ENCODE measurements around the gene KCNQ5.
A peak's percentile ranks its signal among the peaks of the same experiment; 100 is the strongest.
"Not testable (repeated sequence)": the region's sequence is repeated elsewhere in the genome, so short reads cannot be mapped to it uniquely, and the experiment has no call there.

The KCNQ5 gene

DNA sequence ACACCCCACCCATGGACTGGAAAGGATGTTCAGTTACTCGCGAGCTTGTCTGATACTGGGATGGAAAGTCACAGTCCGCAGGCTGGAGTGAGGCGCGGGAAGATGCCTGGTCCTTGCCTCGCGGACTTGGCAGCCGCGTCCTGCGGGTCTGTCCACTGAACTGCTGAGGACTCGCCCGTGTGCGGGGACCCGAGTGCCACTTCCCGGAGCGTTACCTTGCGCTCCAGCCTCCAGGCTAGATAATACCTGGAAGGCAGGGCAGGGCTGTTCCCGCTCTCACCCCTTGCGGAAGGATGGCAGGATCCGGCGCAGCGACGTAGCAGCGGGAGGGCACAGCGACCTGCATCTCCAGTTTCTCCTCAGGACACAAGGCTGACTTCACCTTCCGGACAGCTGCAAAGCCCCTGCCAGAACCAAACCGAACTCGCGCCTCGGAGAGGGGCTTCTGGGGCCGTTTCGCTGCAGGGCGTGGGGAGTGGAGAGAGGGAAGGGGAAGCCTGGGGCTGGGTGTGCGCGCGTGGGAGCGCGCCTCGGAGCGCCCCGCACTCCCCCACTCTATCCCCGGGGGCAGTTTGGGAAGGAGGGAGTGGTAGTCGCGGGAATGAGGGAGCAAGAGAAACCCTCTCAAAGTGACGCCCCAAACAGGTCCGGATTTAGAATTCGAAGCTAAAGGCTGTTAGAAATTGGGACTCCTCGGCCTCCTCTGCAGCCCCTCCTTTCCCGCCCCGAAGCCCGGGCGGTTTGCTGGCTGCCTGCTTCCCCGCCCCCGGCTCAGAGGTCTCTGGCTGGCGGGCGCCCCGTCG lies at the start of gene KCNQ5:
Gene KCNQ5, plus strand, starts transcription at position 774 of the 803 bp plus-strand sequence.
- peak; percentile 2 for DNase-seq

DNA sequence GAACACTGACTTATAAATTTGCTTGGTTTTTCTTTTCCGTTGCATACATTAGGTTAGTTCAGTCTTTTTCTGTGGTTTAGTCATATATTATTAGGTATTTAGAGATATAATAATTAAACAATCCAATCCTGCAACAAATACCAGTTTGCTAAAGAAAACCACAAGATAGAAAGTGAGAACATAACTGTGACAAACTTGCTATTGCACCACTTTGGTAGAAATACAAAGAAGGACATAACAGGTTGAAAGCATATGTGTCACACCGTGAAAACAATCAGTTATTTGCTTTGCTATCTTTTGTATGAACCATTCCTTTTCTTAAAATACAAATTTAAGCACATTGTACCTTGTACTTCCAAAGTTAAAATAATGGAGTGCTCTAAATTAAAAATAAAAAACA lies 42.0 kb upstream of the KCNQ5 start:
- no peak for DNase-seq

DNA sequence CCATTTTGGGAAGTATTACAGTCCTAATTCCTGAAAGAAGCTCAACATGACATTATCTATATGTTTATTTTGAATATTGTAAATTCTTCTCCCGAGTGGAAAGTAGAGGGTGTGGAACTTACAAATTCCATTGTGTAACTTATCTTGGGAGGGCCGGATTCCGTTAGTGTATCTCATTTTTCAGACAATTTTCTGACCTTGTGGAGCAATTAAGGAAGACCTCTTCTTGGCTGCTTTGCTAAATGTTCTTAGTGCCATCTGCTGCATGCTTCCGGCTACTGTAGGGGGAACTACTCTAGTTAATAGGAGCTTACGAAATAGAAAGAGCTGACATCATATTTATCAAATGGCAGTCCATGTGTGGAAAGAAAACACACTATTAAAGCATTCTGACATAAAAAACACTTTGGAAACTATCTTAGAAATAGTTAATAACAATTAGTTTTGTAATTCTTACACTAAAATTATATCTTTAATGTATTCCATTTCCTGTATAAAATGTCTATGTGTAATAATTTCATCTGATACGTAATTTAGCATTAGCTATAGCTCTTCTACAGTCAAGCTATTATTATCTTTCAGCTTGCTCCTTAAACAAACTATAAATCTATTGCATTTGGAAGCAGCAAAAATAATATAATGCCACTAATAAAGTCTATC lies 41.5 kb upstream of the KCNQ5 start:
- no peak for DNase-seq

DNA sequence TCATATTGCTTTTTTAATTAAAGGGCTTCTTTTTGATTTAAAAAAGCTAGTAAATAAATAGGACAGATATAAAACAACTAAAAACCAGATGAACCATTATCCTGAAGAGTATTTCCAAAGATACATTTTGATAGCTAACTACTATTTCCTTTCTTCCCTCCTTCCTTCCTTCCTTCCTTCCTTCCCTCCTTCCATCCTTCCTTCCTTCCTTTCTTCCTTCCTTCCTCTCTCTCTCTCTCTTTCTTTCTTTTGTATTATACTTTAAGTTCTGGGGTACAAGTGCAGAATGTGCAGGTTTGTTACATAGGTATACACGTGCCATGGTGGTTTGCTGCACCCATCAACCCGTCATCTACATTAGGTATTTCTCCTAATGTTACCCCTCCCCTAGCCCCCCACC lies 40.9 kb upstream of the KCNQ5 start:
- DNase-seq: not testable (repeated sequence)

DNA sequence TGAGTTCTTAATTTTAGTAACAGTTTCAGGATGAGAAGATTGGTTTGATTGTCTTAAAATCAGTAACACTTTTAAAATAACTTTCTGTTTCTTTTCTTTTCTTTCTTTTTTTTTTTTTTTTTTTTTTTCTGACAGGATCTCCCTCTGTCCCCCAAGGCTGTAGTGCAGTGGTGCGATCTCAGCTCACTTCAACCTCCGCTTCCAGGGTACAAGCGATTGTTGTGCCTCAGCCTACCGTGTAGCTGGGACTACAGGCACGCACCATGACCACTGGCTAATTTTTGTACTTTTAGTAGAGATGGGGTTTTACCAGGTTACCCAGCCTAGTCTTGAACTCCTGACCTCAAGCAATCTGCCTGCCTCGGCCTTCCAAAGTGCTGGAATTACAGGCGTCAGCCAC lies 33.7 kb upstream of the KCNQ5 start:
- DNase-seq: no peak

DNA sequence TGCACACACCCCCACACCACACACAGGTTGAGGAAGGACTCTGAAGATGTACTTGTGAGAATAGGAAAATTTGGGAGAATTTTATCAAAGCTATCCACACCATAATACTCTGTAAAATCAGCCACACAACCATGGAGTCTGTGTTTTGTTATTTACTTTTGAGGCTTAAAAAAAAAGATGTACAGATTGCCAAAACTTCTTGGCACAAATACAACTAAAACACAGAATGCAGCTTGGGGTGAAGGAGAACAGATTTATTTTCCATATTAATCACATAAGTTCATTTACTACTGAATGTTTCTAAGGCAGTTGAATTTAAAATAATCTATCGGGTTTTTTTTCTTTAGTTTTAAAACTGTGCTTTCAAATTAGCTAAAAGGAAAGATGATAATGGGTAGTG lies 32.8 kb upstream of the KCNQ5 start:
- DNase-seq: no peak

DNA sequence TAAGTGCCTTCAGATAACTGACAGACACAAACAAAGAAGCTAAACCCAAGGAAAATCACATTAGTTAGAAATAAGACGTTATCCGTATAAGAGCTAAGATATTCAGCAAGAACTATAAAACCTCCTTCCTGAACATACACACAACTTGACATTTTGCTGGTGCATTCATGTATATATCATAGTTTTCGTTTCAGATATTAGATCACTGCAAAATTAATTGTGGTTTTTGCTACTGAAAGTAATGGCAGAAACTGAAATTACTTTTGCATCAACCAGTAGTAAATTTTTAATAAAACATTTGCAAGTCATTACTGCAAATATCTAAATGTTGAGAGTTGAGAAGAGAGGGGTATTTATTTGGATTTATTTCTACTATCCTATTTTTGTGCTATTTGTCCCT lies 26.1 kb upstream of the KCNQ5 start:
- DNase-seq: no peak

DNA sequence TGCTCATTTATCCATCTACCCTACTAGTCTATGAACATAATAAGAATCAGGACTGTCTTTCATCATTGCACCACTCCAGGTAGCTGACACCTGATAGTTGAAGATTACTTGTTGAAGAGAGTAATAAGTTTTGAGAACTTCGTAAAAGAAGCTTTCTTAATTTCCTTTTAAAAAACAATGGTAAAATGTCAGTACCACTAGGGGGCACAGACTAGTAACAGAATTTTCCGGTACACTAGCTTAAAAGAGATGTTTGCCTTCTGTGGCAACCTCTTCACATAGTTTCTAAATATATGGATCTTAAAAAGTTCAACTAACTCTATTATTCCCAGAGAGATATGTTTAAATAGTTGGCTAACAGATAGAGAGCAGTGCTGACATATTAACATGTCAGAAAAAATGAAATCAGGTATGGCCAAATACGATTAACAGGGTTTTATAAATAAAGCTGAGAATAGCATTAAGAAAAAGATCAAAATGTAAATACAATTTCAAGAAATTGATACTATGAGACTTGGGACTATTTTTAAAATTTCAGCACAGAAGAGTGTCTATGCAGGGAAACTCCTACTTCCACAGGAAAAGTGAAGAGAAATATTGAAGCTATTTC lies 5.4 kb upstream of the KCNQ5 start:
- DNase-seq: no peak

DNA sequence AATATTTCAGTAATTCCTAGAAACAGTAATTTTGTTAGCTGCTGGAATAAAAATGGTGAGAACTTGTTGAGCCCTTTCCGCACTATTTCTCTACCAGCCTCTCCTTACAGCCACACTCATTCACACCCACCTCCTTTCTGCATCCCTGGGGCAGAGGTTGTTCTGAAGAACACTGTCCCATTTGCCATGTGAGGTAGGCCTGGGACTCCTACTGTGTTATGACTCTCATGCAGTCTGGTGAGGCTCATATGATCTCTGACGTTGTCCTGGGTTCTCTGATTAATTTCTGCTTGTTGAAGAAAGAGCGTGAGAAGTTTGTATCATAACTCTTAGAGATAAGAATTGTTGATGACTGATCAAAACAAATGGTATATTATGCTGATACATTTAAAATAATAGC lies 4.1 kb upstream of the KCNQ5 start:
- DNase-seq: no peak

DNA sequence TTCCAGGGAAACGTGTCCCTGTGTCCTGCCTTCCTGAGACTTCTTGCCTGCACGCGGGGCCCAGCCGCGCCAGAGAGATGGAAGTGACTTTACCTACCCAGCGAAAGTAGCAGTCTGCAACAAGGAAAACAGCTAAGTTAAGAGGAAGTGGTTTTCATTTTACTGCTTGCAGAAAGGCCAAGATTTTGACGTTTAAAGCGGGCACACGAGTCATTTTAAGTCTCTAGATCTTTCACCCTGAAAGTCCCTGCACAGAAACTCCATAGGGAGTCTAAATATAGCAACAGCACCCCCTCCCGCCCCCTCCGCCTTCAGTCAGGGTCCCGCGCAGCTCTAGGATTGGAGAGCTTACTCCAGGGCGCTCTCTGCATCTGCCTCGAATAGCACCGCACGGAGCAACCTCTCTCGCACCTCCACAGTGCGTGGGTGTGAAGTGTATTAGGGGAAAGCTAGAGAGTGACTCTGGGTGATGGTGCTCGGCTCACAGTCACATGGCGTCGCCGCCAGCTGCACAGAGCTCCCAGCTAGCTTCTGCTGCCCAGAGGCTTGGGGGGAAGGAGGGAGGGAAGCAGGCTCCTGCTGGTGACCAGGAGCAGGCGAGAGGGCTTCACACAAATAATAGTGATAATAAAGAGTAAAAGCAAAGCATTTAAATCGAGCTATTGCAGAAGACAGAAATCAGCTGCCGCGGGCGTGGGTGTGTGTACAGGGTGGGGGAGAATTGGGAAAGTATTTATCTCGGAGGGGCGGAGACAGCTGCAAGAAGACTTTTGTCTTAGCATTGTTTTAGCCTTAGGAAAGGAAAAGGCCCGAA lies 1.8 kb upstream of the KCNQ5 start:
- DNase-seq: peak; percentile 29

DNA sequence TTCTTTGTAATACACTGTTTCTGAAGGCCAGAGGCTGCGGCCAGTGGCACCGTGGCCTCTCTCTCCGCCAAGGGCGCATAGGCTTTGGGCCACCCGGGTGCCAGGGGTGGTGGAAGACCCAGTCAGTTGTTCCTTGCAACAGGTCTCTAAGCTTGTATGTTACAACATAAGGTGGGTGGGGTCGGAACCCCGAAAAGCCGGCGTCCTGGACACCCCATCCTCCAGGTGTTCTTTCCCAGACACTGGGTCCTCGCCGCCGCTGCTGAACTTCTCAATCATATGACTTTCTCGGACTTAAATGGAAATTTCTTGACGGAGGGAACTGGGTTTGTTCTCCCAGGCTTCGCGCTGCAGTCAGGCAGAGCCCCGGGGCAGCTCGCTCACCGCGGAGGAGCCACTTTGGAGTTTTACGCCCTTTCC lies 983 bp upstream of the KCNQ5 start:
- DNase-seq: peak; percentile 1

DNA sequence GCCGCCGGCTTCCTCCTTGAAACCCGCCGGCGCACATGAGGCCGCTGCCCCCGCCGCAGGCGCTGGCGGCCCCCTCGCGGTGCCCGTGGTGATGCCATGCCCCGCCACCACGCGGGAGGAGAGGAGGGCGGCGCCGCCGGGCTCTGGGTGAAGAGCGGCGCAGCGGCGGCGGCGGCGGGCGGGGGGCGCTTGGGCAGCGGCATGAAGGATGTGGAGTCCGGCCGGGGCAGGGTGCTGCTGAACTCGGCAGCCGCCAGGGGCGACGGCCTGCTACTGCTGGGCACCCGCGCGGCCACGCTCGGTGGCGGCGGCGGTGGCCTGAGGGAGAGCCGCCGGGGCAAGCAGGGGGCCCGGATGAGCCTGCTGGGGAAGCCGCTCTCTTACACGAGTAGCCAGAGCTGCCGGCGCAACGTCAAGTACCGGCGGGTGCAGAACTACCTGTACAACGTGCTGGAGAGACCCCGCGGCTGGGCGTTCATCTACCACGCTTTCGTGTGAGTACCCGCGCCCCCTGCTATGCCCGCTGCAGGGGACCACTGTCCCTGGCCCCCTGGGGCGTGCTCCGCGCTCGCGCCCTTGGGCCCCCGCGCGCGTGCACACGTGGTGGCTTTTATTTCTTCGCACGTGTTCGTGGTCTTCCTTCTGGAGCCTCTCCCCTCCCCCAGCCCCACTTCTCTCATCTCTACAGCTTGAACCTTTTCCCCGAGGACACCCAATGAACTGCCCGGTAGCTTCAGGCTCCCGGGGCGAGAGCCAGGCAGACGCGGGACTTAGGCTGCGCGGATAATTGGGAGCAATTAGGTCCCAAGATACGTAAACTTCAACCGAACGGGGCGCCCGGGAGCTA lies 453 bp downstream of the KCNQ5 start:
- peak; percentile 29 for DNase-seq

DNA sequence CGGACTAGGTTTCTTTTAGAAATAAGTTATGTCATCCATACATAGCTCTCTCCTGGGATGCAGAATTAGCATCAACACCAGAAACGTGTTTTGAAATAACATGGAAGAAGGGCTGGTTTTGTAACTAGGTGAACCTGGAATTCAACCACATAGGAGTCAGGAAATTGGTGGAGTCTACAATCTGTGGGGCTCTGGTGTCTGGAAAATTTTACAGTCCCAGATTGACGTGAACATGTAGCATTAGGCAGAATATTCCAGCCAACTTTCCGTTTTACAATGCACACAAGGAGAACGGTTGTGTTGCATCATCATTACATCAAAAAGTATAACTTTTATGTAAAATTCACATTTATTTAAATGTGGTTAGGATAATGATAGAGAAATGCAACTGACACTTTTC lies 1.9 kb downstream of the KCNQ5 start:
- DNase-seq: no peak

DNA sequence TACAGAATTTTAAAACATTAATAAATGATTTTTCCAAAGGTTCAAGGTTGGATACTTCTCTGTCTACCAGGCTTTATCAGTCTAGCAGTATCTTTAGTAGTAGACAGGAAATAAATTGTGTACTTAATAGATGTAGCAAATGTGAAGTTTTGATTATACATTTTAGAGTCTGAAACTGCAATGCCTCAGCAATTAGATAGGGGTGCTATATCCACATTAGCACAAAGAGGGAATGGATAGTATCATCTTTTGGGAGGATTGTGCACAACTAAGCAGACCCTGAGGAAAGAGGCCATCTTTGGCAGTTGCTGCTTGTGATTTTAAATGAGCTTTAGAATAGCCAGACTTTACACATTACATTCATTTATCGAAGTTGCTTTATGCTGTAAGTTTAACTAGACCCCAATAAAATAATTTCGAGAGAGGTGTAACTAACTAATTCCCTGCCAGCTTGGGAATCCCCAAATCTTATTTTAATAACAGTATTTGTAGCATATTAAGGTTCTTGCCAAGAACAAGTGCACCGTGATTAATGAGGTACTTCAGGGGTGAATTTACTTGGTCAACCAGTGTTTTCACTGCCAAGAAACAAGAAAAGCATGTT lies 2.8 kb downstream of the KCNQ5 start:
- DNase-seq: no peak

DNA sequence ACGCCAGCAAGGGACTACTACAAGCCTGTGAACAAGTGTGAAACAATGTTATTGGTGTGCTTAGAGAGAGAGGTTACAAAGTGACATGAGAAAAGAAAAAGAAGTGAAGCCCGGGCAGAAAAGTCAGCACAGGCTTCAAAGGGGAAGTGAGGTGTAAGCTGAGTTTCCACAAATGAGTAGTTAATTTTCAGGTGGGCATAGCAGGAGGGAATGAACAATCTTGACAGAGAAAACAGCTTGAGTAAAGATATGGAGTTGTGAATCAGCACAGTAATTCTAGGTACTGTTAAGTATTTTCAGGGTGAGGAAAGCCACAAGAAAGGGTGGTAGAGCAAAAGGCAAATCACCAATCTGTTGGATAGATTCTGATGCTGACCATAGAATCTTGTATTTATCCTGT lies 4.3 kb downstream of the KCNQ5 start:
- no peak for DNase-seq

DNA sequence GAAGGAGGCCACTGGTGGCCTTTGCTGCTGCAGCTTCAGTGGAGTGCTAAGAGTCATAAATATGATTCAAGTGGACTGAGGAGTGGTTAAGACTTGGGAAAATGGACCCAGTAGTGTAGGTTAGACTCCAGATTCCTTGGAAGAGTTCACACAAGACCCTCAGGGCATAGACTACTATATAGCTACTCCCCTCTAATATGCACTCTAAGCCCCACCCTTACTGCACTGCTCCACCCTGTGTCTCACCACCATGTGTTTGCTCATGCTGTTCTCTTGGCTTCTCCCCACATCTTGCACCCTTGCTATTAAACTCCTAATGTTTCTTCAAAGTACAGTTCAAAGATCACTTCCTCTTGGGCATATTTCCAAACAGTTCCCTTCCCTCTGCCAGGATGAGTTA lies 5.7 kb downstream of the KCNQ5 start:
- DNase-seq: no peak

DNA sequence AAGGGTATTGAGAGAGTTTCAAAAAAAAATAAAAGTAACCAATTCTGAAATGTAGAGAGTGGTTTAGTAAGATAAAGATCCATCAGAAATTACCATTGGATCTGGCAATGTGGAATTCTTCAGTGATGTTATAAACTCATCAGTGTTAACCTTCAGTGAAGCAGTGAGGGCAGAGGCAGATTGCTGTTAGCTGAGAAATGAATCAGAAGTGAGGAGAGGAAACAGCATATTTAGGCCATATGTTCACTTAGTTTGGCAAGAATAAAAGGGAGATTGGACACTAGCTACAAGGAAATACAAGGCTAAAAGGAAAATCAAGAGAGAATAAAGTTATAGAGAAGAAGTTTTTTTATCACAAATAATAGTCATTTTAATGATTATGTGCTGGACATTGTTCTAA lies 9.6 kb downstream of the KCNQ5 start:
- no peak for DNase-seq

DNA sequence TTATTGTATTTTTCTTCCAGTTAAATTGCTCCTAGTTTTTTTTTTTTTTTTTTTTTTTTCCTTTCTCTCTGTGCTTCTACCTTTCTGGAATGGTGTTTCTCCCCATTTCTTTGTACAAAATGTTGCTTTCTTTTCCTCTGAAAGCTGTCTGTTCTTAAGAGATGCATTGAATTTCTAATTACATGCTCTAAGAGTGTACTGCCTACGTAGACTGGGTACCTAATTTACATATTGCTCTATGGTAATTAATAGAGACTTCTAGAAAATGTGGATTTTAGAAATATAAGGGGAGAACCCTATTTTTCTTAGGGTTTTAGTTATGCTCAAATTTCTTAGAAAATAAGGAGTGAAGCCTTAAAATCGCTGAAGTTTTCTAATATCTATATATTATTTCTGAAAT lies 13.8 kb downstream of the KCNQ5 start:
- DNase-seq: no peak

DNA sequence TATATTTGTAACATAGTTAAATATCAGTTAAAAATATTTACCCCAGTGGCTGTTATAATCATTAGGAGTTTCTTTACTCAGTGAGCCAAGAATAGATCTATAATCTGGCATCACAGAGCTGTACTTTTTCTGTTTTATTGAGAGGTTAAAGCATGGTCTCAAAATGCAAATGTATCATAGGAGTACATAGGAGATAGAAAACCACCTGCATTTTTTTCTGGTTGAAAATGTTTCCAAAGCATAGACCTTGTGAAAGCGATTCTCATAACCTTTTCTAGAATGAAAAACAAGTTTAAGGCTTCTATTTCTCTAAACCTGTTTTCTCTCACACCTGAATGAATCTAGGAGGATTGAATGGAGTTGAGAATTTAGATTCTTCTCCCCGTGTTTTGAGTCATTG lies 14.4 kb downstream of the KCNQ5 start:
- no peak for DNase-seq

DNA sequence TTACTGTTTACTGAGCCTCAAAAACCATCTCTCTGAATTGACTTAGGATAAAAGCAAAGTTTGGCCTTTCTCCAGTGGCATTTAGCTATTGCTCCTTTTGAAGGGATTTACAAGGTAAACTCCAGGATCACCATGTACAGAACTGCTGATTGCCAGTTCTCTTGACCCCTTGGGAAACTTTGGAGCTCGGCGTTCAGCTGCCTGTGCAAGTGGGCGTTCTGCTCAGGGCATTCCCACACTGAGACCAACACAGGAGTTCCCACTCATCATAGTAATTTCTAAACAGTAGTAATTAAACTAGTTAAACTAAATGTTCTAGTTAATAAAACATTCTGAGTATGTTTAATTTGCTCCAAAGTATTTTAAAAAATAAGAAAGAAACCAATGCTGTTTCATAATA lies 14.9 kb downstream of the KCNQ5 start:
- no peak for DNase-seq

DNA sequence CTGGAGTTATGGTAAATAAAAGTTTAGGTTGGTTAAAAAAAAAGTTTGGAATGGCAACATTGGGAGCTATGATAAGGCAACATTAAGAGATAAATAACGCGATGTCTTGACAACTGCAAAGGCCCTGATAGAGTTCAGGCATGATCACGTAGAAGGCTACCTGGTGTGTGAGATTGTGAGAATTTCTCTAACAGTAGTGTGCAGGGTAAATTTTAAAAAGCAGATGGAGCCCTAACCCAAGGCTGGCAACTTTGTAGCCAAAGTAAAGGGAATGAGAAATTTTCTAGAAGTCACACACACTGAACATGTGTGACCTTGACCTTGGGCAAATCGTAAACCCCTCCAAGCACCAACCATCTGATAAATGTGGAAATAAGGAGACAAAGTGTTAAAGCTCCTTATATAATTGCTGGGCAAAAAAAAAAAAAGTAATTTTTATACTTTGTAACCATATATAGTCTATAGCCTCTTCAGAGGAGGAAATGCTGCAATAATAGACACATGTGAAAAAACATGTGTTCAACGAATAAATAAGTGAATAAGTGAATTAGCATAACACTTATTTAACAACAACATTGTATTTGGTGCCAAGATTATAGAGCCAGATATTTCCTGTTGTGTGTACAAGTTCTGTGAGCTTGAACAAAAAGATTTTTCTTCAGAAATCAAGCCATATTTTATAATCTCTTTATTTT lies 18.2 kb downstream of the KCNQ5 start:
- DNase-seq: no peak

DNA sequence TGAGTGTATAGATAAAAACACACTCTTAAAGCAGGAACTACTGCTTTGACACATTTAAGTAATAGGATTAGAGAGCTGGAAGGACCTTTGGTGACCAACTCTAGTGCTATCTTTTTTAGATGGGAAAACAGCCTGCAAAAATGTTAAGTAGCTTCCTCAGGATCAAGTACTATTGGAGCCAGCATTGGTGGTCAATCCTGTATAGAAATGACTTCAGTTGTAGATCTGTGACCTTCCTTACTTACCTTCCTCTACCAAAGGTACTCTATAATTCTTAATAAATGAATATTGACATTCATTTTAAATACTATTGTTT lies 18.7 kb downstream of the KCNQ5 start:
- DNase-seq: no peak
